ENCODE data around the gene GJA3. TPM values are rescaled to one million over a fixed set of nuclear protein-coding genes. Genes with fewer than 3 reads are reported as not detected.

GJA3 gene
- total RNA-seq, 4 donors from 2014 or later, result under 0.01 TPM; not detected in 3

DNA sequence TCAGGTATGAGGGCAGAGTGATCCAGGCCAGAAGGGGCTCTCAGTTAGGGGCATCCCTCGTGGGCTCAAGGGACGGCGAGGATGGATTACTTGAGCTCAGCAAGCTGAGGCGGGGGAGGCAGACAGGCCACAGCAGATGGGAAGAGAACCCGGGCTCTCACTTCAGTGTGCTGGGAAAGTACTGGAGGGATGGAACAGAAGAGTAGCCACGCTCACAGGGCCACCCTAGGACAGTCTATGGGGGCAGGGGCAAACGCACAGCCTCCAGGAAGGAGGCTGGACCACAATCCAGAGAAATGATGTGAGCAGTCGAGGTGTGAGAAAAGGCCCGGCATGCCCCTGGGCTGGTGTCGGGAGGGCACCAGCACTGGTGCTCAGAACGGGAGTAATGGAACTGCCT, 9.2 kb downstream of the GJA3 start:
- H3K27me3 ChIP-seq, result peaks cover 4 to 86% of the 10 kb centered on the region in 2 donors

DNA sequence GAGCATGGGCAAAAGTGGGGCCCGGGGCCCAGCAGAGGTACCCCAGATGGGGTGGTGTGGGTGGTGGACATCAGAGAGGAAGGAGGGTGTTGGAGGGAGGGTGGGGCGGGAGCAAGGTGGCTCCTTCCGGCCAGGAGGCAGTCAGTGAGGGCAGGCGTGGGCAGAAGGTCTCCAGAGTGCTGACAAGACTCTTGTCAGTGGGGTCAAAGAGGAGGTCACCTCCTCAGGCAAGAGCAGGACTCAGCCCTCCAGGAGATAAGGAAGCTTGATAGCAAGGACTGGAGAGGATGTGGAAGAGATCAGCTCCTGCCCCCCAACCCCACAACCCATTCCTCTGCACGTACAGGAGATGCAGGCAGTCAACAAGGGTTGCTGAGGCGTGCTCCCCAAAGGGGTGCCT, 9.8 kb downstream of the GJA3 start:
- no peak for DNase-seq (ENCODE audit: low spot score in 2 of 2)
- Histone ChIP-seq H3K9me3 (no peaks in the 10 kb centered on the region), H3K36me3 (no peaks in the 10 kb centered on the region), H3K27me3 (peaks cover 0 to 86% of the 10 kb centered on the region in 2 donors), H3K4me1 (no peaks in the 10 kb centered on the region), H3K4me3 (no peak overlapping the region), H3K27ac (no peak overlapping the region)
- WGBS, 2 donors, result 82 to 90% methylated on average over 5 of the region's 6 CpGs
- no peak for TF ChIP-seq POLR2A (IDR thresholded peaks at IDR 0.05)
- TF ChIP-seq, protein P1, sequence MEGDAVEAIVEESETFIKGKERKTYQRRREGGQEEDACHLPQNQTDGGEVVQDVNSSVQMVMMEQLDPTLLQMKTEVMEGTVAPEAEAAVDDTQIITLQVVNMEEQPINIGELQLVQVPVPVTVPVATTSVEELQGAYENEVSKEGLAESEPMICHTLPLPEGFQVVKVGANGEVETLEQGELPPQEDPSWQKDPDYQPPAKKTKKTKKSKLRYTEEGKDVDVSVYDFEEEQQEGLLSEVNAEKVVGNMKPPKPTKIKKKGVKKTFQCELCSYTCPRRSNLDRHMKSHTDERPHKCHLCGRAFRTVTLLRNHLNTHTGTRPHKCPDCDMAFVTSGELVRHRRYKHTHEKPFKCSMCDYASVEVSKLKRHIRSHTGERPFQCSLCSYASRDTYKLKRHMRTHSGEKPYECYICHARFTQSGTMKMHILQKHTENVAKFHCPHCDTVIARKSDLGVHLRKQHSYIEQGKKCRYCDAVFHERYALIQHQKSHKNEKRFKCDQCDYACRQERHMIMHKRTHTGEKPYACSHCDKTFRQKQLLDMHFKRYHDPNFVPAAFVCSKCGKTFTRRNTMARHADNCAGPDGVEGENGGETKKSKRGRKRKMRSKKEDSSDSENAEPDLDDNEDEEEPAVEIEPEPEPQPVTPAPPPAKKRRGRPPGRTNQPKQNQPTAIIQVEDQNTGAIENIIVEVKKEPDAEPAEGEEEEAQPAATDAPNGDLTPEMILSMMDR (IDR thresholded peaks at IDR 0.05), result no peak
- no peak for TF ChIP-seq EP300 (IDR thresholded peaks at IDR 0.05)

More for the DNA sequence above, 9.2 kb downstream of the GJA3 start:
- no peaks in the 10 kb centered on the region for H3K4me1 ChIP-seq
- no peaks in the 10 kb centered on the region for H3K36me3 ChIP-seq
- WGBS, 2 donors, result 83 to 85% methylated on average over 11 of the region's 11 CpGs
- no peak overlapping the region for H3K27ac ChIP-seq
- H3K4me3 ChIP-seq, result no peak overlapping the region
- TF ChIP-seq, protein P1 (IDR thresholded peaks at IDR 0.05), result no peak
- TF ChIP-seq POLR2A (IDR thresholded peaks at IDR 0.05) (no peak), EP300 (IDR thresholded peaks at IDR 0.05) (no peak)
- no peak for DNase-seq (ENCODE audit: low spot score in 2 of 2)
- H3K9me3 ChIP-seq, result no peaks in the 10 kb centered on the region

GRCh38 chr13:20150561-20150960, 10.3 kb downstream of the GJA3 start:
- H3K4me1 ChIP-seq, result no peaks in the 10 kb centered on the region
- TF ChIP-seq, protein P1 (IDR thresholded peaks at IDR 0.05), result no peak
- TF ChIP-seq EP300 (IDR thresholded peaks at IDR 0.05) (no peak), POLR2A (IDR thresholded peaks at IDR 0.05) (no peak)
- no peak overlapping the region for H3K4me3 ChIP-seq
- no peak overlapping the region for H3K27ac ChIP-seq
- WGBS, 2 donors, result 76 to 77% methylated on average over 8 to 9 of the region's 9 CpGs
- H3K27me3 ChIP-seq, result peaks cover 0 to 82% of the 10 kb centered on the region in 2 donors
- no peak for DNase-seq (ENCODE audit: low spot score in 2 of 2)
- no peaks in the 10 kb centered on the region for H3K9me3 ChIP-seq
- H3K36me3 ChIP-seq, result no peaks in the 10 kb centered on the region

GRCh38 chr13:20149762-20150161, 11.1 kb downstream of the GJA3 start:
- 67 to 72% methylated on average over 9 of the region's 9 CpGs for WGBS, 2 donors
- H3K27me3 ChIP-seq, result peaks cover 0 to 74% of the 10 kb centered on the region in 2 donors
- no peak overlapping the region for H3K27ac ChIP-seq
- H3K9me3 ChIP-seq, result no peaks in the 10 kb centered on the region
- H3K4me1 ChIP-seq, result no peaks in the 10 kb centered on the region
- H3K36me3 ChIP-seq, result no peaks in the 10 kb centered on the region
- no peak overlapping the region for H3K4me3 ChIP-seq
- TF ChIP-seq EP300 (IDR thresholded peaks at IDR 0.05) (no peak), POLR2A (IDR thresholded peaks at IDR 0.05) (no peak)
- TF ChIP-seq, protein P1 (IDR thresholded peaks at IDR 0.05), result no peak
- DNase-seq (ENCODE audit: low spot score in 2 of 2), result no peak

GRCh38 chr13:20148501-20149183, 12.2 kb downstream of the GJA3 start:
- H3K4me3 ChIP-seq, result no peak overlapping the region
- 78 to 85% methylated on average over 16 of the region's 16 CpGs for WGBS, 2 donors
- TF ChIP-seq, protein P1 (IDR thresholded peaks at IDR 0.05), result no peak
- TF ChIP-seq POLR2A (IDR thresholded peaks at IDR 0.05) (no peak), EP300 (IDR thresholded peaks at IDR 0.05) (no peak)
- H3K4me1 ChIP-seq, result no peaks in the 10 kb centered on the region
- no peaks in the 10 kb centered on the region for H3K36me3 ChIP-seq
- H3K9me3 ChIP-seq, result no peaks in the 10 kb centered on the region
- DNase-seq (ENCODE audit: low spot score in 2 of 2), result no peak
- peaks cover 0 to 69% of the 10 kb centered on the region in 2 donors for H3K27me3 ChIP-seq
- H3K27ac ChIP-seq, result no peak overlapping the region

Measured in tibial nerve (tissue), 4 donors.